Gastroesophageal sphincter (tissue), 3 donors: ENCODE measurements around the gene CFAP410.

Source experiments
- EP300 ChIP-seq: sonication (generic); formaldehyde crosslinking; IDR thresholded peaks from one replicate; pipeline ENCODE4 v1.6.1; 2017; ENCODE audit warnings: antibody characterized with exemption, mild to moderate bottlenecking
- POLR2A ChIP-seq, 2 donors: fragments of 450-650 bp; IDR thresholded peaks; one replicate each; pipeline ENCODE4 v1.6.1; 2017; ENCODE audit warnings: antibody characterized with exemption in 2 of 2, mild to moderate bottlenecking in 2 of 2, moderate library complexity in 1 of 2
- POLR2AphosphoS5 ChIP-seq: sonication (generic); formaldehyde crosslinking; IDR thresholded peaks from one replicate; pipeline ENCODE4 v1.6.1; 2017; ENCODE audit warnings: antibody characterized with exemption
- TF ChIP-seq, protein P1 (sequence below), 4 experiments: fragments of 200-600 bp in 2 of 4; fragments of 450-650 bp in 2 of 4; sonication (generic) in 1 of 4; IDR thresholded peaks; one replicate each; pipeline ENCODE4 v1.5.1; 2017 to 2019; ENCODE audit warnings: antibody characterized with exemption in 4 of 4, mild to moderate bottlenecking in 2 of 4, moderate library complexity in 2 of 4

DNA sequence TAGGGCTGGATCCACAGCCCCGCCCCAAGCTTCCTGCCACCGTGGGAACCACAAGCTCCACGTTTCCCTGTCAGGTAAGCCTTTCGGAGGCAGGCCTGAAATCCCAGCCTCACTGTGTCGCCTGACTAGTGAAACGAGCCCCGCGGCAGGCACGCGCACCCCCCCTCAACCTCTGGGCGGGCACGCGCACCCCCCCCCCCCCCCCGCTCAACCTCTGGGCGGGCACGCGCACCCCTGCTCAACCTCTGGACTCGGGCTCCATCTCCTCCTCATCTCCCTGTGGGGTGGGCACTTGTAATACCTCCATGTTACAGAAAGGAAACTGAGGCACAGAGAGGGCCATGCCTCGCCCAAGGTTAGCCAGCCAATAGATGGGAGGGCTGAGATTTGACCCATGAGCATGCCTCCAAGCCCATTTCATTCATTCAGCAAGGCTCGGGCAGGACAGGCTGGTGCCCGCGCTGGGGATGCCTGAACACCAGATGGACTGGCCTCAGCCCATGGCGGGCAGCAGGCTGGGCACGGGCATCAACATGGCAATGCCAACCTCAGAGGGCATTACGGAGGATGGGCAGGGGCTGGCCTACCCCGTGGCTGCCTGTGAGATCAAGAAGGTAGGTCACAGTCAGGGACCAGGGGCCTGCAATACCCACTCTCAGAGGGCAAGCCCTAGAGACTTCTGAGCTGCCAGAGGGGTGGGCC is 4.7 kb downstream of the CFAP410 start:
- TF ChIP-seq, protein P1, sequence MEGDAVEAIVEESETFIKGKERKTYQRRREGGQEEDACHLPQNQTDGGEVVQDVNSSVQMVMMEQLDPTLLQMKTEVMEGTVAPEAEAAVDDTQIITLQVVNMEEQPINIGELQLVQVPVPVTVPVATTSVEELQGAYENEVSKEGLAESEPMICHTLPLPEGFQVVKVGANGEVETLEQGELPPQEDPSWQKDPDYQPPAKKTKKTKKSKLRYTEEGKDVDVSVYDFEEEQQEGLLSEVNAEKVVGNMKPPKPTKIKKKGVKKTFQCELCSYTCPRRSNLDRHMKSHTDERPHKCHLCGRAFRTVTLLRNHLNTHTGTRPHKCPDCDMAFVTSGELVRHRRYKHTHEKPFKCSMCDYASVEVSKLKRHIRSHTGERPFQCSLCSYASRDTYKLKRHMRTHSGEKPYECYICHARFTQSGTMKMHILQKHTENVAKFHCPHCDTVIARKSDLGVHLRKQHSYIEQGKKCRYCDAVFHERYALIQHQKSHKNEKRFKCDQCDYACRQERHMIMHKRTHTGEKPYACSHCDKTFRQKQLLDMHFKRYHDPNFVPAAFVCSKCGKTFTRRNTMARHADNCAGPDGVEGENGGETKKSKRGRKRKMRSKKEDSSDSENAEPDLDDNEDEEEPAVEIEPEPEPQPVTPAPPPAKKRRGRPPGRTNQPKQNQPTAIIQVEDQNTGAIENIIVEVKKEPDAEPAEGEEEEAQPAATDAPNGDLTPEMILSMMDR (IDR thresholded peaks at IDR 0.05) = no peak
- TF ChIP-seq POLR2AphosphoS5 (no peak), POLR2A (IDR thresholded peaks at IDR 0.05) (no peak), EP300 (no peak)
